Ovary (tissue), 3 donors: Measurements from ENCODE around the gene FABP7.

Experiments used
- CTCF ChIP-seq, 3 donors: fragments of 450-650 bp in 2 of 3; fragments of 200-600 bp in 1 of 3; IDR thresholded peaks; one replicate each; pipeline versions ENCODE4 v1.5.1 to v1.8.0; 2016 to 2022; ENCODE audit warnings: antibody characterized with exemption in 3 of 3, mild to moderate bottlenecking in 1 of 3
- POLR2A ChIP-seq: fragments of 450-650 bp; IDR thresholded peaks from one replicate; pipeline ENCODE4 v1.6.1; 2017; ENCODE audit warnings: antibody characterized with exemption, mild to moderate bottlenecking, moderate library complexity
- donor health status: DM: no; HTN: no; CAD: no.

GRCh38 chr6:122806291-122806690 lies 26.8 kb downstream of the FABP7 start:
- TF ChIP-seq CTCF (IDR thresholded peaks at IDR 0.05) = no peak
- no peak for TF ChIP-seq POLR2A
